K562 (cell line): ENCODE results near the gene MTARC2.

ENCODE experiments used
- CHD2 ChIP-seq: IDR thresholded peaks from 2 replicates; pipeline ENCODE4 v1.6.1; 2011; ENCODE audit warnings: low read depth, low read length
- CTCF ChIP-seq, 3 experiments: IDR thresholded peaks in 2 of 3; conservative IDR thresholded peaks in 1 of 3; 2 replicates each; pipeline ENCODE4 v1.5.1; 2011 to 2012; ENCODE audit warnings: low read length in 3 of 3, mild to moderate bottlenecking in 3 of 3, control low read depth in 2 of 3, improper control_type of control experiment in 1 of 3, inconsistent platforms in 1 of 3, low read depth in 1 of 3, mixed read lengths in 1 of 3, moderate library complexity in 1 of 3; ENCODE audit not compliant: insufficient read depth in 2 of 3
- MAFK ChIP-seq: IDR thresholded peaks from 2 replicates; pipeline ENCODE4 v1.6.1; 2011; ENCODE audit warnings: low read length, improper control_type of control experiment
- MBD1 ChIP-seq: fragments of 250-450 bp; sonication (Bioruptor Pico); IDR thresholded peaks from 2 replicates; pipeline ENCODE4 v1.8.0; 2022; ENCODE audit warnings: inconsistent platforms
- NCOR1 ChIP-seq: fragments of 450-650 bp; IDR thresholded peaks from 2 replicates; pipeline ENCODE4 v1.6.1; 2016; ENCODE audit warnings: mild to moderate bottlenecking, moderate library complexity
- POLR2A ChIP-seq: fragments of 450-650 bp; conservative IDR thresholded peaks from 2 replicates; pipeline ENCODE4 v1.6.1; 2016
- RBBP5 ChIP-seq: fragments of 200-600 bp; sonication (generic); IDR thresholded peaks from 2 replicates; pipeline ENCODE4 v1.6.1; 2012; ENCODE audit warnings: borderline replicate concordance, mild to moderate bottlenecking, low read length, control low read depth, inconsistent platforms; ENCODE audit not compliant: insufficient read depth, poor library complexity, severe bottlenecking
- ZNF24 ChIP-seq: fragments of 450-650 bp; IDR thresholded peaks from 2 replicates; pipeline ENCODE4 v1.6.1; 2016
- ZNF407 ChIP-seq: fragments of 450-650 bp; IDR thresholded peaks from 2 replicates; pipeline ENCODE4 v1.6.1; 2016; ENCODE audit warnings: low read depth

- TF ChIP-seq CHD2 (no peak), MBD1 (CRISPR knock-in tag) (no peak), MAFK (no peak), ZNF24 (no peak), ZNF407 (no peak), CTCF (IDR thresholded peaks at IDR 0.05 in 2 of 3, conservative IDR thresholded peaks at IDR 0.05 in 1 of 3; ENCODE audit: insufficient read depth in 2 of 3, low read depth in 1 of 3, low read length in 3 of 3) (no peak), NCOR1 (no peak), RBBP5 (no peak), POLR2A (no peak)
Observed at GRCh38 chr1:220755309-220755708, 7.2 kb downstream of the MTARC2 start.
